ENCODE results near the gene VRK1.

Gene VRK1

GRCh38 chr14:96917442-96917963 is 120.3 kb downstream of the VRK1 start:
- no peak overlapping the region for H3K9ac ChIP-seq (ENCODE audit: low read depth, low read length, poor library complexity, severe bottlenecking)
- H3K79me2 ChIP-seq (ENCODE audit: insufficient read depth, low read length) = no peaks in the 10 kb centered on the region

GRCh38 chr14:96920023-96920422 is 122.8 kb downstream of the VRK1 start:
- no peaks in the 10 kb centered on the region for H3K4me1 ChIP-seq (ENCODE audit: insufficient read depth, low read length, poor library complexity, severe bottlenecking)

More at GRCh38 chr14:96917442-96917963, 120.3 kb downstream of the VRK1 start:
- Histone ChIP-seq H3F3A (ENCODE audit: low read depth) (no peaks in the 10 kb centered on the region), H3K9me2 (replicated peaks; ENCODE audit: low read depth, low read length) (no peaks in the 10 kb centered on the region), H3K4me1 (ENCODE audit: insufficient read depth, low read length, poor library complexity, severe bottlenecking) (no peaks in the 10 kb centered on the region), H2AFZ (ENCODE audit: low read length) (no peak overlapping the region), H3K36me3 (ENCODE audit: insufficient read depth, low read length) (no peaks in the 10 kb centered on the region), H3K27me3 (ENCODE audit: insufficient read depth, low read length, poor library complexity, severe bottlenecking) (no peaks in the 10 kb centered on the region), H3K4me3 (ENCODE audit: low read length, poor library complexity, severe bottlenecking) (no peak overlapping the region), H3K9me3 (ENCODE audit: insufficient read depth, low read depth, low read length) (no peaks in the 10 kb centered on the region), H3K4me2 (ENCODE audit: low read depth, low read length, poor library complexity, severe bottlenecking) (no peak overlapping the region), H4K20me1 (ENCODE audit: insufficient read depth, low read length, poor library complexity, severe bottlenecking) (no peaks in the 10 kb centered on the region)
- no peak for TF ChIP-seq CTCF (conservative IDR thresholded peaks at IDR 0.05; ENCODE audit: low read length)
- TF ChIP-seq EZH2phosphoT487 (IDR thresholded peaks at IDR 0.05; ENCODE audit: borderline replicate concordance) = no peak

GRCh38 chr14:96920820-96921219 is 123.6 kb downstream of the VRK1 start:
- Histone ChIP-seq H3K9ac (ENCODE audit: low read depth, low read length, poor library complexity, severe bottlenecking) (no peak overlapping the region), H3K9me2 (replicated peaks; ENCODE audit: low read depth, low read length) (no peaks in the 10 kb centered on the region), H3K27me3 (ENCODE audit: insufficient read depth, low read length, poor library complexity, severe bottlenecking) (no peaks in the 10 kb centered on the region), H3K4me1 (ENCODE audit: insufficient read depth, low read length, poor library complexity, severe bottlenecking) (no peaks in the 10 kb centered on the region), H3K4me3 (ENCODE audit: low read length, poor library complexity, severe bottlenecking) (no peak overlapping the region), H3F3A (ENCODE audit: low read depth) (no peaks in the 10 kb centered on the region), H2AFZ (ENCODE audit: low read length) (no peak overlapping the region), H3K79me2 (ENCODE audit: insufficient read depth, low read length) (no peaks in the 10 kb centered on the region), H4K20me1 (ENCODE audit: insufficient read depth, low read length, poor library complexity, severe bottlenecking) (no peaks in the 10 kb centered on the region), H3K9me3 (ENCODE audit: insufficient read depth, low read depth, low read length) (no peaks in the 10 kb centered on the region), H3K36me3 (ENCODE audit: insufficient read depth, low read length) (no peaks in the 10 kb centered on the region), H3K4me2 (ENCODE audit: low read depth, low read length, poor library complexity, severe bottlenecking) (no peak overlapping the region)
- no peak for TF ChIP-seq CTCF (conservative IDR thresholded peaks at IDR 0.05; ENCODE audit: low read length)
- TF ChIP-seq EZH2phosphoT487 (IDR thresholded peaks at IDR 0.05; ENCODE audit: borderline replicate concordance) = no peak

More at GRCh38 chr14:96920023-96920422, 122.8 kb downstream of the VRK1 start:
- Histone ChIP-seq H3F3A (ENCODE audit: low read depth) (no peaks in the 10 kb centered on the region), H3K27me3 (ENCODE audit: insufficient read depth, low read length, poor library complexity, severe bottlenecking) (no peaks in the 10 kb centered on the region), H2AFZ (ENCODE audit: low read length) (no peak overlapping the region), H3K4me2 (ENCODE audit: low read depth, low read length, poor library complexity, severe bottlenecking) (no peak overlapping the region), H3K79me2 (ENCODE audit: insufficient read depth, low read length) (no peaks in the 10 kb centered on the region), H3K9me3 (ENCODE audit: insufficient read depth, low read depth, low read length) (no peaks in the 10 kb centered on the region), H4K20me1 (ENCODE audit: insufficient read depth, low read length, poor library complexity, severe bottlenecking) (no peaks in the 10 kb centered on the region), H3K4me3 (ENCODE audit: low read length, poor library complexity, severe bottlenecking) (no peak overlapping the region), H3K36me3 (ENCODE audit: insufficient read depth, low read length) (no peaks in the 10 kb centered on the region), H3K9ac (ENCODE audit: low read depth, low read length, poor library complexity, severe bottlenecking) (no peak overlapping the region), H3K9me2 (replicated peaks; ENCODE audit: low read depth, low read length) (no peaks in the 10 kb centered on the region)
- TF ChIP-seq CTCF (conservative IDR thresholded peaks at IDR 0.05; ENCODE audit: low read length) (no peak), EZH2phosphoT487 (IDR thresholded peaks at IDR 0.05; ENCODE audit: borderline replicate concordance) (no peak)

Measured in Loucy (cell line).